Activated CD8-positive, alpha-beta memory T cell treated with anti-CD3 and anti-CD28 coated beads for 4 hours (primary cell): ENCODE measurements around the gene STAC2.
A peak's percentile ranks its signal among the peaks of the same experiment; 100 is the strongest.
"Not testable (repeated sequence)": the region's sequence is repeated elsewhere in the genome, so short reads cannot be mapped to it uniquely, and the experiment has no call there.

Experiments
- DNase-seq, 2 donors: peaks; one replicate each; pipeline ENCODE4 v3.0.0-alpha.2; 2020; ENCODE audit warnings: low read depth in 2 of 2

The STAC2 gene

DNA sequence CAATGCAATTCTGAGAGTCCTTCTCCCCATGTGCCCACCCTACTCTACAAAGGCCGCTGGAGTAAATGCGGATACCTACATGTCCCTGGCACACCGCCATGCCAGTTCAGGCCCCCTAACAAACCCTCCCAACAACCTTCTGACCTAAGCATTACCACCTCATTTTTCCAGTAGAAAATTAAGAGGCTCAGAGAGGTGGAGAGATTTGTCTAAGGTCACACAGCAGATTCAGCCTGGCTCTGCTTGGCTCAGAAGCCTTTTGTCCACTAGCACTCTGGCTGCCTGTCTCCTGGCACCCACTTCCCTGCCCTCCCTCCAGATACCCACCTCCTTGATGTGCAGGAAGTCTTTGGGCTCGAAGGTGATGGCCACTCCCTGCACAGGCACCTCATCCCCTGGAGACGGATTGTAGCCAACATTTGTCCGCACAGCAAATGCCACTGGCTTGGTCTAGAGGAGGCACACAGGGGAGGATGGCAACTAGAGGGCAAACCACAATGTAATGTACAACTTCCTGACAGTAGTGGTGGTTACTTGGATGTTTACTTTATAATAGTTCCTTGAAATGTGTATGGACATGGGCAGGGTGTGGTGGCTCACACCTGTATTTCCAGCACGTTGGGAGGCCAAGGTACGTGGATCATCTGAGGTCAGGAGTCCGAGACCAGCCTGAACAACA lies 38.5 kb downstream of the STAC2 start:
- no peak for DNase-seq

DNA sequence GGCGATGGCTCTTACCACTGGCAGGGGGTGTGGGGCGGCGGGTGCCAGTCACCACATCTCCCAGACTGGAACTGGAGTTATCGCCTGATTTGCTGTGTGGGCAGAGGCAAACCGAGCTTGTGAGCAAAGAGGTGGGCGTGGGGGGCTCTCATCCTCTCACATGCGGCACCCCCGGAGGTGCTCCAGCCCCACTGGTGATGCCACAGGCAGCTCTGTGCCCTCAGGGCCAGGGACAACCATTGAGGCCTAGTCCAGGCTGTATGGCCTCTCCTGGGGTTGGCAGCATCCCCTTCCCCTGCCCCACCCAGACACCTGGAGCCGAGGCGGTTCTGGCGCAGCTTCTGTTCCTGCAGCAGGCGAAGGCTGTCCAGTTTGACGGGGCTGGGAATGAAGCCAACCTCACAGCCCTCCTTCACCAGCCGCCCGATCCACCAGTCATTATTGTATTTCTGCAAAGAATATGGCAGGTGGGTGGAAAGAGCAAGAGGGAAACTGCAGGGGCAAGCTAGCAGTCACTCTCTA lies 39.2 kb downstream of the STAC2 start:
- no peak for DNase-seq

DNA sequence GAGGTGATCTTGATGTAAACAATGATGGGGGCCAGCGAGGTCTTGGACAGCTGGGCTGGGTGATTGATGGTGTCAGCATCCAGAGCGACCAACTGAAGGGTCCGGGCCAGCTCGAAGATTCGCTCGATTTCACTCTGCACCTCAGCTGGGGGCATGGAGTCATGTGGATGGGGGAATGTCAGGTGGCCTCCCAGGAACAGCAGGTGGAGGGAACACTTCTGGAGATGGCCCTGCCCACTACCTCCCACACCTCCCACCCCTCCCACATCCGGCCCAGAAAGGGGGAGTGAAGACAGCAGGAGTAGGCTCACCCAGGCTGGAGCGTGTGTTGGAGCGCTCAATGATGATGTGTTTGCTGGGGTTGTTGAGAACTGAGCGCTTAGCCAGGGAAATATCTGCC lies 42.0 kb downstream of the STAC2 start:
- no peak for DNase-seq

DNA sequence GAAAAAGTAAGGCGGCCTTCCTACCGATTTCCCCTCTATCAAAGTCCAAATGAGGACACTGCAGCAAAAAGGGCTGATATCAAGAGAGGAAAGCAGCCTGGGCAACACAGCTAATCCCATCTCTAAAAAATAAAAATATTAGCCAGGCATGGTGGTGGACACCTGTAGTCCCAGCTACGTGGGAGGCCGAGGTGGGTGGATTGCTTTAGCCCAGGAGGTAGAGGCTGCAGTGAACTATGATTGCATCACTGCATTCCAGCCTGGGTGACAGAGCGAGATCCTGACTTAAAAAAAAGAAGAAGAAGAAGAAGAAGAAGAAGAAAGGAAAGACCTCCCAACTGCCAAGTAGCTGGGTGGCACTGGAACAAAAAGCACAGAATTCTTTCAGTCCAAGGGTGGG lies 42.7 kb downstream of the STAC2 start:
- DNase-seq, result no peak

DNA sequence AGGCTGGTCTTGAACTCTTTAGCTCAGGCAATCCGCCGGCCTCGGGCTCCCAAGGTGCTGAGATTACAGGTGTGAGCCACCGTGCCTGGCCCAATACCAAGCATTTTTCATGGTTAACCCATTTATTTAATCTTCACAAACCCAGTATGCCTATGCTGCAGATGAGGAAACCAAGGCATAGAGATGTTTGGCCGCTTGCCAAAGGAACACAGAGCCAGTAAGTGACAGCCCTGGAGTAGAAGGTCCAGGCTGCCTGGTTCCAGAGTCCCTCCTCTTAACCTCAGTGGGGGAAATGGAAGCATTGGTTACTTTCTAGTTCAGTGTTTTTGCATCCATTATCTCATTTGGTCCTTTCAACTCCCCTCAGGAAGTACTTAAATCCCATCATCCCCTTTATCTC lies 44.4 kb downstream of the STAC2 start:
- DNase-seq, result no peak

DNA sequence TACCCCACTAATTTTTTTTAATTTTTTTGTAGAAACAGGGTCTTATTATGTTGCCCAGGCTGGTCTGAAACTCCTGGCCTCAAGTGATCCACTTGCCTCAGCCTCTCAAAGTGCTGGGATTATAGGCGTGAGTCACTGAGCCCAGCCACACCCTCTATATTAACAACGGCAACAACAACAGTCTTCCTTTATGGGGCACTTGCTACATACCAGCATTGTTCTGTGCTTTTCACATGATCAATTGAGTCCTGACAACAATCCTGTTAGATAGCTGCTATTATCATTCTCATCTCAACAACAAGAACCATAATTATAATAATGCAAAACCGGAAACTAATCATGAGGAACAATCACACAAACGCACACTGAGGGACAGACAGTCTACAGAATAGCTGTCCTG lies 47.2 kb downstream of the STAC2 start:
- no peak for DNase-seq

DNA sequence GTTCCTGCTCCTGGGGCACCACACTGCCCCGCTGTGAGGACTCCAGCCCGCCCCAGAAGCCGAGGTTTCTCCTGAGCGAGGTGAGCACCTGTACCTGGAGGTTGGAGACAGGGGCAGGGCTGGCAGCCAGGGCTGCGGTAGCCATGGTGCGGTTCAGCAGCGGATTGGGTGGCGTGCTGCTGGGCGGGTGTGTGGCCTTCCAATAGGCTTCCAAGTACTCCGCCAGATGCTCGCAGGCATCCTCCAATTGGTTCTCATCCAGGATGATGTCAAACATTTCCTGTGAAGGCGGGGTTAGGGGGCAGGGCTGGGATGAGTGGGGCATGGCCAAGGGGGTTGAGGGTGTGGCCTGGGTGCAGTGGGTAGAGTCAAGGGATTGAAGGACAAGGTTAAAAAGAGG lies 48.5 kb downstream of the STAC2 start:
- DNase-seq, result no peak

DNA sequence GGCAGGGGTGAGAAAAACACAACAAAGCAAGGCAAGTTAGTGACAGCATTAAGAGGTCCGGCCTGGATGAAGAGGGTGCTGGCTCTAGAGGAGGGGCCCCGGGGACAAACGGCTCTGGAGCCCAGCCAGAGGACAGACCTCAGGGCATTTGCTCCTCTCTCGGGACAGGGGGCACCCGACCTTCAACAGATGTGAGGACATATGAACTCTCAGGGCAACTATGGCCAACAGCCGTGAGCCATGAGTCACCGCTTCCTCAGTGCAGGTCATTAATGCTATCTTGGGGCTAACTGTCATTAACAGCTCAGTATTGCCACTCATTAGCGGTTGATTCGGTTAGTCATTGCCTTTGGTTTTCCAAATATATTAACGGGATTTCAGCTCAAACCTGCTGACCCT lies 50.1 kb downstream of the STAC2 start:
- no peak for DNase-seq

DNA sequence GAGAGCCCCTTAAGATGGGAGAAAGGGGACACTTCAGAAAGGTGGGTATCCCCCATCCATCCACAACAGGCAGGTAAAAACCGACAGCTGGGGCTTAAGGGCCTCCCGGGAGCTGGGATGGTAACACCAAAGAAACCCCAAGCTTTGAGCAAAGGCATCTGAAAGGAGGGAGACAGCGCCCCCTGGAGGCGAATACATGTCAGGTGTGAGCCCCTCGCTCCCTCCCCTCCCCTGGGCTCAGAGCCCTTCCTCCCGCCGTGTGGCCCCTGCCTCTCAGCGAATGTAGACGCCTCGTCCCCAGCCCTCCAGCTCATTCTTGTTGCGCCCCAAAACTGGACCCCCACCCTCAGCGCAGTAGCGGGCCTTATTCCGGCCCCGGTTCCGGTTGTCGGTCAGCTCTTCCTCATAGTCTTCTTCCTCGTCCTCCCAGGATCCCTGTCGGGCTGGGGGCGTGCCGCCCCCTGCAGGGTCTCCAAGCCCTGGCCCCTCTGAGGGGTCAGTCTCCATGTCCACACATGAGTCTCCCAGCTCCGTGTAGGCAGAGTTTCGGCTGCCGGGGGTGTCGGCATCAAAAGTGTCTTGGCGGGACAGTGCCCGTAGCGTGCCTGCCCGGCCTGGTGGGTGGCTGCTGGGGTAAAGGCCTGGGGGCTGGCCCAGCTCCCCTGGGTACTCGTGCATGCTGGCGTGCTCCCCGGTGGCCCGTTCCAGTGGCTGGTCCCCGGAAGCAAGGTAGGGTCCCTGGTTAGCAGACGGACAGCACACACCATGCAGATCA lies 50.6 kb downstream of the STAC2 start:
- DNase-seq, result peak; percentile 45 to 53

DNA sequence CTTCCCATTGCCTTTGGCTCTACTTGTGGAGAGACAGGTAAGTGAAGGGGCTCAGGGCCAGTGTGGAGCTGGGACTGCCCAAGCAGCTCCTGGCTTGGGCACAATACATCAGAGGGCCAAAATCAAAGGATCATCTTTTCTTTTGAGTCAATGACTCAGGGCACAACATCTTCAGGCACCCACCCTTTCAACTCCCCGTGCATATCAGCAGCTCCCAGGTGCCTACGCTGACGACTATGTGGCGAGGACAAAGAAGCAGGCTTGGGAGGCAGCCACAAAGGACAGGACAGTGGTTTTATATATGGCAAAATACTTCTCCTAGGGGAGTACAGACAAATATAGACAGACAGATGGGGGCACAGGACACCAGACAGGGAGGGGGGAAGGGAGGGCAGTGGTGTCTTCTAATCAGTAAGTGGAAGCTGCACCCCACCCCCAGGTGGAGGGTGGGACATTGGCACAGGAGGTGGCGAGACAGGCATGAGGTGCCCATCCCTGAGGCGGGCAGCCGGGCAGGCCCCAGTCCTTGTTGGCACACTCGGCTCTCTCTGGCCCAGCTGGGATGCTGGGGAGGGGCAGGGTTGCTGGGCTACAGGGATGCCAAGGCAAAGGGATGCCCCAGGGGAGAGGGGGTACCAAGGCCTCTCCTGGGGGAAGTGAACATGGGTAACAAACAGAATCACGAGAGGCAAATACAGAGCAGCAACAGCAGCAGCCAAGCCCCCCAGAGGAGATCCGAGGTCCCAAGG lies 52.0 kb downstream of the STAC2 start:
- no peak for DNase-seq

DNA sequence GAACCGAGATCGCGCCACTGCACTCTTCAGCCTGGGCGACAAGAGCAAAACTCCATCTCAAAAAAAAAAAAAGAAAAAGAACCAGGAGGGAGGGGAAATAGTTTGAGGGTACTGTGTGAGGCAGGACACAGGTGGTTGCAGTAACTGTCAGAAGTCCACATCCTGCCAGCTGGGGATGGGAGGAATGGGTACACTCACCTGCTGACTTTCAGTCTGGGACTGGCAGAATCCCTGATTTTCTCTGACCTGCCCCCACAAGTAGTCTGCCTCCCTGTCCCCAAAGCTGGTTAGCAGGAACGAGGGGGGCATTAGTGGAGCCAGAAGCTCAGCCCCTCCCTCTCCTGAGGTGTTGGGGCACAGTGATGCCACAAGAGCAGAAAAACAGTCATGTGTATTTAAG lies 52.7 kb downstream of the STAC2 start:
- DNase-seq, result no peak

DNA sequence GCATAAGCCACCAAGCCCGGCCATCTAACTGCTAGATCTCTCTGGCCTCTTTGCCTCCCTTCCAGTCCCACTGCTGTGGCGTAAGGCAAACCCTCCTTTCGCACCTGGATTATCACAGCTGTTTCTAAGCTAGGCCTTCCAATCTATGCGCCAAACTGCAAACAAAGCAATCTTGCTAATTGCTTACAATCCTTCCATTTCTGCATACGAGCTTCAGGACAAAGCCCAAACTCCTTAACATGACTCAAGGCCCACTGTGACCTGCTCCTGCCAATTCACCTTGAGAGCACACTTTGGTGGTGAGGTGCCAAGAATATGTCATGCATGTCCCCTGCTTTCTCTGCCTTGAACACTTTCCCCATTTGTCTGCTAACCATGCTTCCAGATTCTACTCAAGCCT lies 53.8 kb downstream of the STAC2 start:
- no peak for DNase-seq

DNA sequence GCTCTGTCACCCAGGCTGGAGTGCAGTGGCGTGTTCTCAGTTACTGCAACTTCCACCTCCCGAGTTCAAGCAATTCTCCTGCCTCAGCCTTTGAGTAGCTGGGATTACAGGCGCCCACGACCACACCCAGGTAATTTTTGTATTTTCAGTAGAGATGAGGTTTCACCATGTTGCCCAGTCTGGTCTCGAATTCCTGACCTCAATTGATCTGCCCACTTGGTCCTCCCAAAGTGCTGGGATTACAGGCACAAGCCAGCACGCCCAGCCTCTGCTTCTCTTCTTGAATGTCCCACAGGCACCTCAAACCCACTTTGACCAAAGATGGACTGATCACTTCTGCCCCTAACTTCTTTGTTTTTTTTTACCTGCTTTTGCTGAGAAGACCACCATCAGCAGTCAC lies 55.2 kb downstream of the STAC2 start:
- no peak for DNase-seq

DNA sequence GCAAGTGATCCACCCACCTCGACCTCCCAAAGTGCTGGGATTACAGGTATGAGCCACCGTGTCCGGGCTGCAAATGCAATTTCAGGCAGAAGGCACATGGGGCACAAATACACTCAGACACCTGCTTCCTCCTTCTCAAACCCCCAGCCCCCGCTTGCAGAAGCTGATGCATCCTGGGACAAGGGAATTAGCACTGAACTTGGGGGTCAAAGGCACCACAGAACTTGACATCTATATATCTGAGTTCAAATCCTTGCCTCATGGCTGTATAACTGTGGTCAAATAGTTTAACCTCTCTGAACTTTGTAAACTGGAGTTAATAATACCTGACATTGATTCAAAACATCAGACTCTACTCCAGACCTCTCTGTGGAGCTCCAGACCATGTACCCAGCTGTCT lies 55.6 kb downstream of the STAC2 start:
- no peak for DNase-seq

DNA sequence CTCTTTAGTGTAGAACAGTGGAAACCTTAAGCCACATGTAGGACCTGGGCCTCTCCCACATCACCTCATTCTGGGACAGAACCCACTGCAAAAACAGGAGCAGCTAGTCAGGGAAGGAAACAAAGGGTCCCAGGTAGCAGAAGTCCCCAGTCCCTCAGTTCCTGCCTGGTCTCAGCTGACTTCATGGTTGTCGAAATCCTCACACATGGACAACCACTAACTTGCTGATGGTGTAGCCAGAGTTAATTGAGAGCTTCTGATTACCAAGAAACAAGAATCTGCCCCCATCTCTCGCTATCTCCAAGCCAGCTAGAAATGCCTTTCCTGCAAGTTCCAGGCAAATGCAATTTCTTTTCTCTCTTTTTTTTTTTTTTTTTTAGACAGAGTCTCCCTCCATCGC lies 56.2 kb downstream of the STAC2 start:
- no peak for DNase-seq

DNA sequence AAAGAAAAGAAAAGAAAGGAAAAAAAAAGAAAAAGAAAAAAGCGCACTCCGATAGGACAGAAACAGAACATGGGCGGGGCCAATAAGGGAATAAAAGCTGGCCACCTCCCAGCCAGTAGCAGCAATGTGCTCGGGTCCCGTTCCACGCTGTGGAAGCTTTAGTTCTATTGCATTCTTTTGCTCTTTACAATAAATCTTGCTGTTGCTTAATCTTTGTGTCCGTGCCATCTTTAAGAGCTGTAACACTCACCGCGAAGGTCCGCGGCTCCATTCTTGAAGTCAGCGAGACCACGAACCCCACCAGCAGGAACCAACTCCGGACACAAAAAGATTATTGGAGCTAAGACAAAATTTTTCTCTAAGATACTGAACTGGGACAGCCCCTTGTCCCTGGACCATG lies 56.6 kb downstream of the STAC2 start:
- no peak for DNase-seq

DNA sequence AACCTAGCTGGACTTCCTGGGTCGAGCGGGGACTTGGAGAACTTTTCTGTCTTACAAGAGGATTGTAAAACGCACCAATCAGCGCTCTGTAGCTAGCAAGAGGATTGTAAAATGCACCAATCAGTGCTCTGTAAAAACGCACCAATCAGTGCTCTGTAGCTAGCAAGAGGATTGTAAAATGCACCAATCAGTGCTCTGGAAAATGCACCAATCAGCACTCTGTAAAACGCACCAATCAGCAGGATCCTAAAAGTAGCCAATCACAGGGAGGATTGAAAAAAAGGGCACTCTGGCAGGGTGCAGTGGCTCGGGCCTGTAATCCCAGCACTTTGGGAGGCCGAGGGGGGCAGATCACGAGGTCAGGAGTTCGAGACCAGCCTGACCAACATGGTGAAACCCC lies 57.2 kb downstream of the STAC2 start:
- DNase-seq, result not testable (repeated sequence)

DNA sequence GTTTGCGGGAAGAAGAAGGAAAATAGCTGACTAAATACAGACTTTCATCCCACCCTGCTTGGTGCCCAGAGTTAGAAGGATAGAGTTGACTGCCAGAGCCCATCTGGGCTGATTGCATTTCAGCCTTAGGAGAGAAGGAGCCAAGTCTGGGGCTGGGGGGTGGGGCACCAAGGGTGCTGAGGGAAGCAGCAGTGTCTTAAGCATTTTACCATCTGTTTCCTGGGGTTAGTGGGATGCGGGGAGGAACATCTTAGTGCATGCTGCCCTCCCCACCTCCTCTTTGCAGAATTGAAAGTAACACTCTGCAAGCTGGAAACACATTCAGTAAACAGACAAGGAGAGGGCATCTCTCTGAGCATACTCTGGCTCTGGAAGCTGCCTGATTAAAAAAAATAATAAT lies 58.3 kb downstream of the STAC2 start:
- no peak for DNase-seq

DNA sequence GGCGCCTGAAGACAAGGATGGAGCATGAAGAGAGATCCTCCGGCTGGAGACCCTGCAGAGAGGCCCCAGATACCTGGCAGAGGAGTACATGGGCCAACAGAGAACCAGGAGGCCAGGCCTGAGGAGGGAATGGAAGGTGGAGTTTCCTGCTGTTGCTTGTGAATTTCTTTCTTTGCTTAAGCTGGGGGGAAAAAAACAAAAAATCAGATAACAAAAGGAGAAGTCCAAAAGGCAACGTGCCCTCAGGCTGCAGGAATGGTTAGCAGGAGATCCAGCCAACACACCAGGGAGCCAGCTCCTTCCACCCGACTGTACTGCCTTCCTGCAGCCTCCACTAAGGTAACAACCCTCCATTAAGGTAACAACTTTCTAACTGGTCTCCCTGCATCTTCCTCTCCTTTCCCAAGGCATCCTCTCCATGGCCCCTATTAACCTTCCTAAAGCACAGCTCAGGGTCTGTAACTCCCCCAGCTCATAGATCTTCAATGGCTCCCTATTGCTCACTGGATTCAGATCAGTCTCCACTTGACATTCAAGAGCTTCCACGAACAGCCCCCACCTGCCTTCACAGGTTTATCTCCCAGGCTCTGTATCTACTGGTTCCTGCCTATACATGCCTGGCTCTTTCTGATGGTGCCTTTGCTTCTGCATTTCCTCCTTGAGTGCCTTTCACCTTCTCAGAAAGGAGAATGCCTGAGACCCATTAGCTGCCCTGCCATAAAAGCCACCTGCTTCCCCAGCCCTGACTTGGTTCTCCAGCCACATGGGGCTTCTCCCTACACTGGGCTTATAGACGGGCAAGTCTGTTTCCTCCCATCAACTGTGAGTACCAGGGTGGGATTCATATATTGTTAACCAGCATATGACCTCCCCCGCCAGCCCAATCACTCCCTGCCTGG lies 59.1 kb downstream of the STAC2 start:
- DNase-seq, result no peak

DNA sequence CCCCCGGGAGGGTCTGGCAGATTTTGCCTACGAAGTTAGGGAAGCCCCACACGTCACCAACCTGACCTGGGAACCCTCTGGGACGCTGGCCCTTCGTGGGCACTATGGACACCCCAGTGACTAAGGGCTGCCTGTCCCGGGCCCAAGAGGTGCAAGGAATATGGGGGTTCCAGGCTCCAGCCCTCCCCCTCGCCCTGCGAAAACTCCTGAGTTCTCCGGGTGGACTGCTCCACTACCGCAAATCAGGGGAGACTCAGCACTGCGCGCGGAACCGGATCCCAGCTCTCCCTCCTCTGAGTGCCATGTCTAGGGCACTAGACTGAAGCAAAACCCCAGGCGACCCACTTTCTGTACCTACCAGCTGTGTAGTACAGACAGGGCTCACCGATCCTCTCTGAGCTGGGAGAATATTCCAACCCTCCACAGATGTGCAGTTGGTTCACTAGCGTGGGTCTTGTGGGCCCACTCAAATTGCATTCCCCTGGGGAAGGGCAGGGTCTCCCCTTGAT lies 59.9 kb downstream of the STAC2 start, which contains the start of gene ARL5C:
Gene ARL5C (minus strand): TSS at position 321 of the 509 bp plus-strand sequence. CDS start 401 bp downstream, outside the sequence.
- DNase-seq, result no peak

DNA sequence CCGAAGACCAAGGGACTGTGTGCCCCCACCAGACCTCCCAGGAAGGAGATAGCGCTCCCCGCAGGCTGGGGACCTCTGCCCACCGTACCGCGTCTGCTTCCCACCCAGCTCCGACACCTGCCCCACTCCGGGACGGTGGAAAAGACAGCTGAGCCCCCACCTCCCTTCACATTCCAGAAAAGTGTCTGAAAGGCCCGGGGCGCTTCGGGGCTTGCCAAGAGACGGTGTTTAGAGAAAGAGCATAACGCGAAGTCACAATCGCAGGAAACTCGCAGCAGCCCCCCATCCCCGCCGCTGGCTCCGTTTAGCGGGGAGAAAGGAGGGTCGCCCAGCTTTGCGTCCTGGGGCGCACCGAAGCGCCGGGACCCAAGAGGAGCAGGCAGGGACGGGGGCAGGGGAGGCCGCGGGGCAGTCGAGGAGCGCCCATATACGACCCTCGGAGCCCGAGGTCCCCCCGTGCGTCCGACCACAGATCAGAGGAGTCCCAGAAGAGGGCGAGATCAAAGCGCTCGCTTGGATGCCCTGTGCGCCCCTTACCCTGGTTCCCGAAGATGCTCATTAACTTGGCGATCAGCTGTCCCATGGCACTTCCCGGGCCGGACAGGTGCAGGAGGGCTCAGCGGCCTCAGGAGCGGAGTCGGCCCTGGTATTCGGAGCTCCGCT lies 60.4 kb downstream of the STAC2 start:
- DNase-seq, result no peak
